Activated CD4-positive, alpha-beta memory T cell treated with anti-CD3 and anti-CD28 coated beads, Interleukin-2, amount 10 ng/mL, durations not matched to agents 7 days and 5 days (primary cell): ENCODE measurements around the gene ASB13. TPM values are rescaled to one million over a fixed set of nuclear protein-coding genes. Genes with fewer than 3 reads are reported as not detected.

Experiments
- CTCF ChIA-PET: fragments of 350-600 bp; sonication (Branson Sonifier 250); formaldehyde crosslinking; loops from one replicate; lab custom pipeline; 2021; ENCODE audit warnings: antibody characterized with exemption, inconsistent platforms; lab: Charles Lee
- POLR2A ChIA-PET: fragments of 350-600 bp; sonication (Branson Sonifier 250); formaldehyde crosslinking; loops from one replicate; lab custom pipeline; 2021; ENCODE audit warnings: antibody characterized with exemption; lab: Charles Lee
- DNase-seq: peaks from one replicate; pipeline ENCODE4 v3.0.0-alpha.2; 2020
- H3K27ac Mint-ChIP-seq: one replicate; pipeline ENCODE4 v1.8.0; 2021; ENCODE audit warnings: mild to moderate bottlenecking, mixed read lengths
- H3K27me3 Mint-ChIP-seq: one replicate; pipeline ENCODE4 v1.8.0; 2021; ENCODE audit warnings: mixed read lengths
- H3K36me3 Mint-ChIP-seq: one replicate; pipeline ENCODE4 v1.8.0; 2021; ENCODE audit warnings: low read depth, mixed read lengths
- H3K4me1 Mint-ChIP-seq: one replicate; pipeline ENCODE4 v1.8.0; 2021; ENCODE audit warnings: mixed read lengths
- H3K4me3 Mint-ChIP-seq: one replicate; pipeline ENCODE4 v1.8.0; 2021; ENCODE audit warnings: mild to moderate bottlenecking, mixed read lengths
- H3K9me3 Mint-ChIP-seq: one replicate; pipeline ENCODE4 v1.8.0; 2021; ENCODE audit warnings: mixed read lengths
- total RNA-seq, 2 experiments: library from RNA; stranded (reverse); gene quantifications; one replicate each; pipeline ENCODE4 v1.2.3, GENCODE V29; 2021

The ASB13 gene
- total RNA-seq, 2 experiments from 2014 or later: 4.8 to 5.4 TPM

DNA sequence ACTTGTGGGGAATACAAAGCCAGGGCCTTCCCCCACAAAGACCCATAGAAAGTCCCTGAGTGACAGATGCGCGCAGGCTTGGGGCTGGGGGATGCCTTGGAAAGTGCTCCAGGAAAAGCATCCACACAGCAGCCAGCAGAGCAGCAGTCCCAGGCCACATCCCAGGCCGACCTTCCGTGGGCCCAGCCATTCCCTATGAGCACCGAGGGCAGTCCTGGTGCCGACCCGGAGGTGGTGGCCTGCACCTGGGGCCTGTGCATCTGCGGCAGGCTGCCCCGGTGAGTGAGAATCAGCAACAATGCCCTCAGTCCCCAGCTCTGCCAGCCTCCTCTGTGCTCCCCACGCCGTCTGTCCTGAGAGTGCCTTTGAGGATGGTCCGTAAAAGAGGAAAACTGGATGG, 26.4 kb downstream of the ASB13 start:
- Mint-ChIP-seq H3K9me3 (no peaks in the 10 kb centered on the region), H3K36me3 (no peaks in the 10 kb centered on the region), H3K4me1 (no peaks in the 10 kb centered on the region), H3K27ac (no peak overlapping the region), H3K27me3 (no peaks in the 10 kb centered on the region), H3K4me3 (no peak overlapping the region)
- no peak for DNase-seq
- ChIA-PET CTCF (no interaction called here), POLR2A (no interaction called here)

DNA sequence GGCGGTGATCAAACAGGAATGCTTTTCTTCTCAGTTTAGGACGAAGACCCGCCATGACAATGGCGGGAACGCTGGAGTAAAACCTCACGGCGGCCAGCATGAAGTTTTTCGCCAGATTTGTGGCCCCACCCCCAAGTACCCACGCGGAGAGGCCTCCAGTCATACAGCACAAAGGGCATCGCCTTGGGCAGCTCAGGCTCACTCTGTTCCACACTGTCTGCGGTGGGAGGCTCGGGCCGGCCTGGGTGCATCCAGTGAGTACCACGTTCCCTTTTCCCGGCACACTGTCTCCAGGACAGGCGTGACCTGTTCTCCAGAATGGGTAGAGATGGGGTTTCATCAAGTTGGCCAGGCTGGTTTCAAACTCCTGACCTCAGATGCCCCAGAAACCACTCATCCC, 27.3 kb downstream of the ASB13 start:
- POLR2A ChIA-PET: no interaction called here
- H3K9me3 Mint-ChIP-seq: no peaks in the 10 kb centered on the region
- peaks cover 2% of the 10 kb centered on the region for H3K27me3 Mint-ChIP-seq
- no peaks in the 10 kb centered on the region for H3K4me1 Mint-ChIP-seq
- no peak overlapping the region for H3K27ac Mint-ChIP-seq
- no peaks in the 10 kb centered on the region for H3K36me3 Mint-ChIP-seq
- no peak for DNase-seq
- CTCF ChIA-PET: no interaction called here
- no peak overlapping the region for H3K4me3 Mint-ChIP-seq

DNA sequence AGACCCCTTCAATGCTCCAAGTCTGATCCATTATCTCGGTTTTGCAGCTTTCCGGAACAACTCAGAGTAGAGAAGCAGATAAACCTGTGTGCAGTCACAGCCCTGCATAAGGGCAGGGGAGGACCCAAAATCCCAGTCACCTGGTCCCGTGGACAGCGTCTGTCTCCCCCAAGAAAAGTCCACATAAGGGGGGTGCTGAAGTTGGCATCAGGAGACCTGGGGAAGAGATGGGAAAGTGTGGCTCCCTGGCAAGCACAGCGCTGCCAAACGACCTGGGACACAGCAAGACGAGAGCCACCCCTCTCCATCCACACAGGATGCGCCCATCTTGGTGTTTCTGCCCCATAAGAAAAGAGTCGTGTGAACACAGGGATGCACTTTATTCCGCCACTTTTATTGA, 27.9 kb downstream of the ASB13 start:
- Mint-ChIP-seq H3K9me3 (no peaks in the 10 kb centered on the region), H3K36me3 (no peaks in the 10 kb centered on the region), H3K4me3 (no peak overlapping the region), H3K27ac (no peak overlapping the region), H3K27me3 (peaks cover 2% of the 10 kb centered on the region), H3K4me1 (no peaks in the 10 kb centered on the region)
- ChIA-PET CTCF (no interaction called here), POLR2A (no interaction called here)
- DNase-seq: no peak

DNA sequence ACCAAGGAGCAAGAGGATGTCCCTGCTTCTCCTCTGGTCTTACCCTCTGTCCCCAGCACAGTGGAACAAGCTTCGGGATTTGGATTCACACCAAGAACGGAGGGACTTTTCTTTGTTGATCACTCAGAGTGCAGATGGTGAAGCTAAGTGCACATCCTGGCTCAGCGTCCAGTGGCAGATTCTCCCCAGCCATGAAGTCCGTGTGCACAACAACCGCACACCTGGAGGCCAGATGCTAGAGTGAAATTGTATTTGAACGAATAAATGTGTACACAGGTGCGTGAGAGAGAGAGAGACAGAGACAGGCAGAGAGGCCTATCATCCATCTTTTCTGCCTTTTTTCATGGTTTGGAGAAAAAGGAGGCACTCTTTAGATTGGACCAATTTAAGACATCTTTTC, 31.5 kb downstream of the ASB13 start:
- no peak for DNase-seq
- H3K4me1 Mint-ChIP-seq: peaks cover 7% of the 10 kb centered on the region
- H3K27ac Mint-ChIP-seq: no peak overlapping the region
- H3K4me3 Mint-ChIP-seq: no peak overlapping the region
- ChIA-PET CTCF (interaction anchor here (1.9 kb wide), 1 partner anchor 12 kb away, joined by 7 read pairs; no protein-coding TSS in a partner anchor), POLR2A (no interaction called here)
- H3K36me3 Mint-ChIP-seq: no peaks in the 10 kb centered on the region
- H3K9me3 Mint-ChIP-seq: no peaks in the 10 kb centered on the region
- peaks cover 2% of the 10 kb centered on the region for H3K27me3 Mint-ChIP-seq

DNA sequence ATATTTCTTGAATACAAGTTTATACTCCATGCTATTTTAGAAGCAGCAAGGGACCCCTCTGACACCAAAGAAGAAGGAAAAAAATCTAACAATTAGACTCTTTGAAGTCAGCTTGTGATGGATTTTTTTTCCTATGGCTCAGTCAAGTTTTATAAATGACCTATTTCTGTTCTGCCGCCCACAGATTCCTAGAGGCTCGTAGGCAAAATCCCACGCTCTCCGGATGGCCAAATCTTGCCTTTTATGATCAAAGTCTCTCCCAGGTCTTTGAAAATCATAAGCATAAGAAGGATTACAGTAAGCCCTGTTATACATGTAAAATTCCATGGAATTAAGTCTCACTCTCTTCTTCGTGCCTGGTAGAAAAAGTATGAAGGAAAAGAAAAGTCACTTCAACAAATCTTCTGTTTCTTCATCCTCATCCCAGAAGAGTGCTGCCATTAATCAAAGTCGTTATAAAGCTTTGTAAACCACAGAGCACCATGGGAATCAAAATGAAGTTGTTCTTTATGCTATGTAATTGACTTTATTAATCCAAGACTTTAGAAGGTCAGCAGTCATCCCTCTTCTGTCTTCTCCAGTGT, 33.1 kb downstream of the ASB13 start:
- H3K27me3 Mint-ChIP-seq: peaks cover 7% of the 10 kb centered on the region
- H3K27ac Mint-ChIP-seq: no peak overlapping the region
- POLR2A ChIA-PET: no interaction called here
- H3K36me3 Mint-ChIP-seq: no peaks in the 10 kb centered on the region
- no peaks in the 10 kb centered on the region for H3K9me3 Mint-ChIP-seq
- peaks cover 23% of the 10 kb centered on the region for H3K4me1 Mint-ChIP-seq
- H3K4me3 Mint-ChIP-seq: no peak overlapping the region
- DNase-seq: no peak
- CTCF ChIA-PET: interaction anchor here (0.6 kb wide), 1 partner anchor 190 kb away, joined by 3 read pairs; no protein-coding TSS in a partner anchor

DNA sequence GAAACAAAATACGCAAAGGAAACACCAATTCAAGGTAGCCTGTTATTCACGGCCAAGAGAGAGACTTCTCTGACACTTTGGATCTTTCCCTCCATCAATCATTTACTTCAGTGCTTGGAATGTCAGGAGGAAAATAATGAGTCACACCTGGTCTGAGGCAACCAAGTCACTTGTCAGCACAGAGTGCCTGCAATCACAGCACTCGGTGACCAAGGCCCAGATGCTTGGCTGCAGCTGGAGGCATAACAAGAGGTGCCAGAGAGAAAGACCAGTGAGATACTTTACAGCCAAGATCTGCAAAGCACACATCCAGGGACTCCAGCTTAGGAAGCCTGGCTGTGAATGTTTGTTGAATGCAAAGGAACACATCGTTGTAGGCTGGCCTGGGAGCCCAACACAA, 33.9 kb downstream of the ASB13 start:
- H3K4me1 Mint-ChIP-seq: peaks cover 26% of the 10 kb centered on the region
- H3K27me3 Mint-ChIP-seq: peaks cover 7% of the 10 kb centered on the region
- no peaks in the 10 kb centered on the region for H3K36me3 Mint-ChIP-seq
- H3K9me3 Mint-ChIP-seq: no peaks in the 10 kb centered on the region
- no peak overlapping the region for H3K4me3 Mint-ChIP-seq
- DNase-seq: no peak
- CTCF ChIA-PET: no interaction called here
- POLR2A ChIA-PET: no interaction called here
- no peak overlapping the region for H3K27ac Mint-ChIP-seq

DNA sequence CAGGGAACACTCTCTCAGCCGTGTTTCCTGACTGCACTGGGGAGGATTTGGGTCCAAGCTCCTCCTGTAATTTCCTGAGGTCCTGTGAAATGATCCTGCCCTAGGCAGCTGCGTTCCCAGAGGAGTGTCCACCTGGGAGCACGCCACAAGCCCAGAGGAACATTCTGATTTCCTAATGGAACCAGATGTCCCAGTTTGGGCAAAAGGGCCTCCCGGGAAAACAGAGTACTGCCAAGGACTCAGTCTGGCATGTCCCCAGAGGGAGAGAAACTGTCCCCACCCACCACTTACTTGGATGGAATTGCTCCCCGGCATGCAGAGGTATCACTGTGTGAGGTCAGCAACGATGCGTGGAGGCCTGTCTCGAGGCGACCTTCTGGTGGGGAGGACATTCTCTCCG, 34.5 kb downstream of the ASB13 start:
- Mint-ChIP-seq H3K27ac (no peak overlapping the region), H3K4me3 (no peak overlapping the region), H3K36me3 (no peaks in the 10 kb centered on the region), H3K4me1 (peaks cover 26% of the 10 kb centered on the region), H3K9me3 (no peaks in the 10 kb centered on the region), H3K27me3 (peaks cover 7% of the 10 kb centered on the region)
- ChIA-PET CTCF (no interaction called here), POLR2A (no interaction called here)
- no peak for DNase-seq

DNA sequence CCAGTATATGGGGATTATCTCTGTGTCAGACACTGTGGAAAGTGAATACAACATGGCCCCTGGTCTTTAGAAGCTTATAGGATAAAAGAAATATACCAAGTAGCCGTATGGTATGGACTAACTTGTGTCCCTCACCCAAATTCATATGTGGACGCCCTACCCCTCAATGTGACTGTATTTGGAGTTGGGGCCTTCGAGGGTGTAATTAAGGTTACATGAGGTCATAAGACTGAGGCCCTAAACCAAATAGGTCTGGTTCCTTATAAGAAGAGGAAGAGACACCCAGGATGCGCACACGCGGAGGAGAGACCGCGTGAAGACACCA, 36.3 kb downstream of the ASB13 start:
- H3K27me3 Mint-ChIP-seq: peaks cover 7% of the 10 kb centered on the region
- no peaks in the 10 kb centered on the region for H3K36me3 Mint-ChIP-seq
- ChIA-PET POLR2A (interaction anchor here (1.4 kb wide), 1 partner anchor 183 kb away, joined by 4 read pairs; the partner anchor contains the start of gene GDI2), CTCF (interaction anchor here (0.7 to 3.8 kb wide), 37 partner anchors 8 to 816 kb away, joined by 3 to 35 read pairs (median 4); partner anchors contain the start of gene TASOR2)
- no peak overlapping the region for H3K27ac Mint-ChIP-seq
- H3K4me3 Mint-ChIP-seq: no peak overlapping the region
- peaks cover 35% of the 10 kb centered on the region for H3K4me1 Mint-ChIP-seq
- DNase-seq: no peak
- H3K9me3 Mint-ChIP-seq: no peaks in the 10 kb centered on the region

DNA sequence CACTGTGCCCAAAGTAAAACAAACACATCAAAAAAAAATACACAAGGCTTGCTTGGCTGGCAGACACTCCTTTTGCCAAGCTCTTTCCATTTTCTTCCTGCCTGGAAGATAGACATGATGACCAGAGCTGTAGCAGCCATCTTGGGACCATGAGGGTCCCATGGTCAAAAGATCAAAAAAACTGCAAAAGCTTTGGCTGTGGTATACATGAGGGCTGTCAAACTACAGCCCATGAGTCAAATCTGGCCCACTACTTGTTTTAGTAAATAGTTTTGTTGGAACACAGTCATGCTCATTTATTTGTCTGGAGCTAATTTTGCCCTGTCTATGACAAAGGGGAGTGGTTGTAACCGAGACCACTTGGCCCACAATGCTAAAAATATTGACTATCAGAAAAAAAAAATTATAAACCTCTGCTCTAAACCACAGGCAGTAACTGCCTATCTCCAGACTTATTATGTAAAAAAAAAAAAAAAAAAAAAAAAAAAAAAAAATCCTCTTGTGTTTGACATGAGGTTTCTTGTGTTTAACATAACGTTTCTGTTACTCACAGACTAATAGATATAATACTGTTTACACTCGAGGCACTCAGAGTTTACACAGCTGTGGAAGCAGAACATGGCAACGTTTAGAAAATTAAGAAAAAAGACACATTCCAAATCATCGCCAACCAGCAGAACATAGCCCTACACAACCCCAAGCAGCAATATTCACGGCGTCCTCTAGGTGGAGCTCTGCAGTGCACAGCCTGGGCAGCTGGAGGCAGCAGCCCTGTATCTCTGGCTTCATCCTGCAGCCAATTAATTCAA, 36.9 kb downstream of the ASB13 start:
- CTCF ChIA-PET: interaction anchor here (0.7 to 3.8 kb wide), 43 partner anchors 8 to 1642 kb away, joined by 3 to 35 read pairs (median 4); partner anchors contain the start of genes CALML5 and TASOR2
- no peaks in the 10 kb centered on the region for H3K36me3 Mint-ChIP-seq
- peak overlapping the region; percentile 25 for H3K4me3 Mint-ChIP-seq
- POLR2A ChIA-PET: interaction anchor here (1.4 kb wide), 1 partner anchor 184 kb away, joined by 4 read pairs; the partner anchor contains the start of gene GDI2
- H3K9me3 Mint-ChIP-seq: no peaks in the 10 kb centered on the region
- H3K27ac Mint-ChIP-seq: peak overlapping the region; percentile 78
- DNase-seq: peak; percentile 87
- peaks cover 5% of the 10 kb centered on the region for H3K27me3 Mint-ChIP-seq
- peaks cover 35% of the 10 kb centered on the region for H3K4me1 Mint-ChIP-seq

DNA sequence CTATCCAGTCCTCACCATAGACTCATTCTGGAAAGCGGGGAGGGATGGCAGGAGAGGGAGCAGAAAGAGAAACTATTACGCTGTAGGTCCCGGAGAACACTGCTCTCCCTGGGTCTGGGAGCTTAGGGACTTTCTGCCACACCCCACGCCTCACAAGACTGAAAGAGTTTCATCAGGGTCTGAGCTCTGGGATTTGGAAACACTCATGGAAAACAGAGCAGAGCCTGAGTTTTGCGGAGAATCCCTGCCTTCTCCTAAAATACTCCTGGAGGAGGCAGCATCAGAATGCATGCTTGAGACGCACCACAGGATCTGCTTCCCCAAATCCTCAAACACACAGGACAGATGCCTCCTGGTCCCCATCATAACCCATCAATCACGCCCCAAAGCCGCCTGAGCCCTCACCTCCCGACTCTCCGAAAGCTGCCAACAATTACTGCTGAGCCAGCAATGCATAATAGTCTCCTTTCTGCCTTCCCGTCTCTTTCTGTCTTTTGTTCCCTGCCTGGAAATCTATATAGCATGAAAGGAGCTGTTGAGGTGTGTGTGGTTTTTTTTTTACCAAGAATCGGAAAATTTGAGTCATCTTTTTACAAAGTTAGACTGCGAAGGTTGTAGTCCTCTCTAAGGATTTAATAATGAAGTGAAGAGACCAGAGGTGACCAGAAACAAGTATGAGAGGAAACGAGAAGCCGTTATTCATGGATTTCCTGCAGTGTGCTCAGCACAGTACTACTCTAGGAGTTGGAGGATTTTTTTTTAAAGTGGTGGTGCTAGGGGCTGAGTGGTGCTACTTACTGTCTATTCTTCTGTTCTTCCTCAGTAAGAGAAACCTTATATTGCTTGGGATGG, 37.7 kb downstream of the ASB13 start:
- Mint-ChIP-seq H3K4me1 (peaks cover 35% of the 10 kb centered on the region), H3K4me3 (peak overlapping the region; percentile 25), H3K9me3 (no peaks in the 10 kb centered on the region), H3K27me3 (peaks cover 7% of the 10 kb centered on the region), H3K27ac (peak overlapping the region; percentile 78), H3K36me3 (no peaks in the 10 kb centered on the region)
- DNase-seq: peak; percentile 32
- ChIA-PET POLR2A (interaction anchor here (1.0 to 1.4 kb wide), 3 partner anchors 185 to 779 kb away, joined by 3 to 4 read pairs (median 3); partner anchors contain the start of gene GDI2), CTCF (interaction anchor here (0.6 to 3.8 kb wide), 19 partner anchors 12 to 1643 kb away, joined by 3 to 35 read pairs (median 6); partner anchors contain the start of genes CALML5 and TASOR2)

DNA sequence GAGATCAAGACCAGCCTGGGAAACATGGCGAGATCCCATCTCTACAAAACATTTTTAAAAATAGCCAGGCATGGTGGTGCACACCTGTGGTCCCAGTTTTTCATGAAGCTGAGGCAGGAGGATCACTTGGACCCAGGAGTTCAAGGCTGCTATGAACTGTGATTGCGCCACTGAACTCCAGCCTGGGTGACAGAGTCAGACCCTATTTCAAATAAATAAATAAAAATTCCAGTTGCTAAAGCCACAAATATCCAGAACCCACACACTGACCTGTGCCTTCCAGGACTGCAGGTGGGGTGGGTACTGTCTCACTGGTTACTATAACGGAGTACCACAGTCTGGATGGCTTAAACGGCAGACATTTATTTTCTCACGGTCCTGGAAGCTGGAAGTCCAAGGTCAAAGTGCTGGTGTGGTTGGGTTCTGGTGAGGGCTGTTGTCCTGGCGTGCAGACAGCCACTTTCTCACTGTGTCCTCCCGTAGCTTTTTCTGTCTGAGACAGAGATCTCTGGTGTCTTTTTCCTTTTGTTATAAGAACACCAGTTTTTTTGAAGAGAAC, 38.8 kb downstream of the ASB13 start:
- Mint-ChIP-seq H3K9me3 (no peaks in the 10 kb centered on the region), H3K4me3 (no peak overlapping the region), H3K4me1 (peaks cover 38% of the 10 kb centered on the region), H3K36me3 (no peaks in the 10 kb centered on the region), H3K27ac (no peak overlapping the region), H3K27me3 (peaks cover 7% of the 10 kb centered on the region)
- ChIA-PET CTCF (interaction anchor here (7.8 kb wide), 1 partner anchor 183 kb away, joined by 204 read pairs; no protein-coding TSS in a partner anchor), POLR2A (no interaction called here)
- no peak for DNase-seq

DNA sequence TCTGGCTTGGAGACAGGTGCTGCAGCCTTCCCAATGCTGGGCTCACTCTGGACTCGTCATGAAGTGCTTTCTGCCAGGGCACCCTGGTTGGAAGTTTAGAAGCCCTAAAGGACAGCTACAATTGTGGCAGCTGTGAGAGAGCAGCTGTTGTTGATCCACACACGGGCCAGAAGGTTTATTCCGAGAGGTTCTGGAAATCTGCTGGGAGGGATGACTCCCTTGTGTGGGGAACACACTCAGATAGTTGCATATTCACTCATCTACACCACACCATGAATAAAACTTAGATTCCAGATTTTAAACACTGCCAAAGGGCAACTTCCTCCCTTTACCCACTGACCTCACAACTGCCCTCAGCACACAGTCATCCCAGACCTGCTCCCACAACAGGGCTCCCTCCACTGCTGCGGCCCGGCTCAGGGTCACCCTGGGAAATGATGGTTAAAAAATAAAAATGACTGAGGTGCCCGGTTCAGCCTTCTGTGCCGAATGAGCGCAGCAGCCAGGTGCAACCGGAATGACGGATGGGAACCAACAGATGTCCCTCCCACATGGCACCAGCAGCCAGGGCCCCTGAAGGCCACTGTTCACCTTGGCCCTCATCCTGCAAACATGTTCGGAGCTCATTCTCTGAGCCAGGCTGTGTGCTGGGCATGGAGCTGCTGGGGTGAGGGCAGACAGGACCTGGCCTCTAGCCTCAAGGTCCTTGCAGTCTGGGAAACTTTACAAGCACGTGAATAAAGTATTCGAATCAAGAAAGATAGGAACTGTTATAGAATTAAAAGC, 40.2 kb downstream of the ASB13 start:
- Mint-ChIP-seq H3K4me1 (peaks cover 38% of the 10 kb centered on the region), H3K27me3 (peaks cover 7% of the 10 kb centered on the region), H3K36me3 (no peaks in the 10 kb centered on the region), H3K4me3 (no peak overlapping the region), H3K27ac (no peak overlapping the region), H3K9me3 (no peaks in the 10 kb centered on the region)
- POLR2A ChIA-PET: no interaction called here
- DNase-seq: no peak
- CTCF ChIA-PET: interaction anchor here (1.3 to 7.8 kb wide), 2 partner anchors 97 to 182 kb away, joined by 3 to 204 read pairs; no protein-coding TSS in a partner anchor
